Mucosa of rectum (tissue), 2 donors: ENCODE data around the gene PGM2L1.

Experiments
- H3K27ac ChIP-seq, 2 donors: one replicate each; pipeline ENCODE4 v1.7.0; 2013; ENCODE audit warnings: inconsistent platforms in 2 of 2, low read depth in 2 of 2, low read length in 2 of 2
- H3K27me3 ChIP-seq, 2 donors: one replicate each; pipeline ENCODE4 v1.7.0; 2013; ENCODE audit warnings: low read length in 2 of 2; ENCODE audit not compliant: control insufficient read depth in 2 of 2, insufficient read depth in 2 of 2
- H3K36me3 ChIP-seq, 2 donors: one replicate each; pipeline ENCODE4 v1.7.0; 2013; ENCODE audit warnings: low read length in 2 of 2; ENCODE audit not compliant: control insufficient read depth in 2 of 2, insufficient read depth in 2 of 2
- H3K4me1 ChIP-seq, 2 donors: one replicate each; pipeline ENCODE4 v1.7.0; 2013; ENCODE audit warnings: low read length in 2 of 2, mild to moderate bottlenecking in 1 of 2; ENCODE audit not compliant: control insufficient read depth in 2 of 2, insufficient read depth in 2 of 2
- H3K4me3 ChIP-seq, 2 donors: one replicate each; pipeline ENCODE4 v1.7.0; 2013; ENCODE audit warnings: low read length in 2 of 2
- H3K9ac ChIP-seq, 2 donors: one replicate each; pipeline ENCODE4 v1.7.0; 2013; ENCODE audit warnings: low read length in 2 of 2, low read depth in 1 of 2, mild to moderate bottlenecking in 1 of 2
- H3K9me3 ChIP-seq, 2 donors: one replicate each; pipeline ENCODE4 v1.7.0; 2013; ENCODE audit warnings: low read length in 2 of 2; ENCODE audit not compliant: control insufficient read depth in 2 of 2
- donor health status: healthy.
- donor health status: Normal muscosa, but diverticular disease.

The PGM2L1 gene

GRCh38 chr11:74403607-74404321 lies 5.5 kb upstream of the PGM2L1 start:
- H3K9ac ChIP-seq = no peak overlapping the region
- no peaks in the 10 kb centered on the region for H3K4me1 ChIP-seq
- H3K4me3 ChIP-seq = no peak overlapping the region
- H3K36me3 ChIP-seq = no peaks in the 10 kb centered on the region
- no peaks in the 10 kb centered on the region for H3K27me3 ChIP-seq
- H3K27ac ChIP-seq = no peak overlapping the region
- no peaks in the 10 kb centered on the region for H3K9me3 ChIP-seq

- no peaks in the 10 kb centered on the region for H3K36me3 ChIP-seq
- no peaks in the 10 kb centered on the region for H3K9me3 ChIP-seq
- no peak overlapping the region for H3K27ac ChIP-seq
- H3K27me3 ChIP-seq = no peaks in the 10 kb centered on the region
- H3K9ac ChIP-seq = no peak overlapping the region
- no peak overlapping the region for H3K4me3 ChIP-seq
- H3K4me1 ChIP-seq = peaks cover 0 to 5% of the 10 kb centered on the region in 2 donors
Observed at GRCh38 chr11:74400606-74401005, 2.4 kb upstream of the PGM2L1 start.

GRCh38 chr11:74397501-74398243 lies 561 bp downstream of the PGM2L1 start:
- Histone ChIP-seq H3K4me1 (peaks cover 0 to 5% of the 10 kb centered on the region in 2 donors), H3K27me3 (no peaks in the 10 kb centered on the region), H3K9ac (peak overlapping the region; percentile 81 to 92), H3K4me3 (peak overlapping the region; percentile 94 to 95), H3K27ac (peak overlapping the region; percentile 86 to 91), H3K9me3 (no peaks in the 10 kb centered on the region), H3K36me3 (no peaks in the 10 kb centered on the region)

- H3K9me3 ChIP-seq = no peaks in the 10 kb centered on the region
- no peaks in the 10 kb centered on the region for H3K27me3 ChIP-seq
- peaks cover 0 to 2% of the 10 kb centered on the region in 2 donors for H3K4me1 ChIP-seq
- no peak overlapping the region for H3K9ac ChIP-seq
- no peaks in the 10 kb centered on the region for H3K36me3 ChIP-seq
- H3K4me3 ChIP-seq = no peak overlapping the region
- H3K27ac ChIP-seq = no peak overlapping the region
Observed at GRCh38 chr11:74392256-74392655, 6.0 kb downstream of the PGM2L1 start.

GRCh38 chr11:74391193-74391592 lies 7.0 kb downstream of the PGM2L1 start:
- no peaks in the 10 kb centered on the region for H3K36me3 ChIP-seq
- no peaks in the 10 kb centered on the region for H3K27me3 ChIP-seq
- no peaks in the 10 kb centered on the region for H3K4me1 ChIP-seq
- no peak overlapping the region for H3K9ac ChIP-seq
- no peaks in the 10 kb centered on the region for H3K9me3 ChIP-seq
- no peak overlapping the region for H3K27ac ChIP-seq
- no peak overlapping the region for H3K4me3 ChIP-seq

GRCh38 chr11:74390697-74391096 lies 7.5 kb downstream of the PGM2L1 start:
- H3K9ac ChIP-seq = no peak overlapping the region
- H3K27ac ChIP-seq = no peak overlapping the region
- no peaks in the 10 kb centered on the region for H3K36me3 ChIP-seq
- no peaks in the 10 kb centered on the region for H3K9me3 ChIP-seq
- no peaks in the 10 kb centered on the region for H3K4me1 ChIP-seq
- no peaks in the 10 kb centered on the region for H3K27me3 ChIP-seq
- no peak overlapping the region for H3K4me3 ChIP-seq

- no peak overlapping the region for H3K27ac ChIP-seq
- no peak overlapping the region for H3K4me3 ChIP-seq
- H3K9ac ChIP-seq = no peak overlapping the region
- H3K4me1 ChIP-seq = no peaks in the 10 kb centered on the region
- H3K27me3 ChIP-seq = no peaks in the 10 kb centered on the region
- no peaks in the 10 kb centered on the region for H3K36me3 ChIP-seq
- H3K9me3 ChIP-seq = no peaks in the 10 kb centered on the region
Observed at GRCh38 chr11:74388678-74389327, 9.4 kb downstream of the PGM2L1 start.

GRCh38 chr11:74384641-74385040 lies 13.6 kb downstream of the PGM2L1 start:
- H3K36me3 ChIP-seq = no peaks in the 10 kb centered on the region
- no peak overlapping the region for H3K27ac ChIP-seq
- H3K27me3 ChIP-seq = no peaks in the 10 kb centered on the region
- H3K4me1 ChIP-seq = no peaks in the 10 kb centered on the region
- H3K9me3 ChIP-seq = no peaks in the 10 kb centered on the region
- H3K4me3 ChIP-seq = no peak overlapping the region
- no peak overlapping the region for H3K9ac ChIP-seq

GRCh38 chr11:74380746-74381439 lies 17.3 kb downstream of the PGM2L1 start:
- Histone ChIP-seq H3K36me3 (no peaks in the 10 kb centered on the region), H3K9me3 (no peaks in the 10 kb centered on the region), H3K27me3 (no peaks in the 10 kb centered on the region), H3K27ac (no peak overlapping the region), H3K4me1 (no peaks in the 10 kb centered on the region), H3K9ac (no peak overlapping the region), H3K4me3 (no peak overlapping the region)

- H3K36me3 ChIP-seq = peaks cover 0 to 3% of the 10 kb centered on the region in 2 donors
- no peak overlapping the region for H3K9ac ChIP-seq
- H3K27ac ChIP-seq = no peak overlapping the region
- H3K4me3 ChIP-seq = no peak overlapping the region
- H3K9me3 ChIP-seq = no peaks in the 10 kb centered on the region
- no peaks in the 10 kb centered on the region for H3K4me1 ChIP-seq
- H3K27me3 ChIP-seq = no peaks in the 10 kb centered on the region
Observed at GRCh38 chr11:74377689-74378088, 20.5 kb downstream of the PGM2L1 start.
